A549 (cell line): ENCODE data around the gene CYP26C1.

Experiments used
- CBX2 ChIP-seq: fragments of 200-600 bp; sonication (generic); IDR thresholded peaks from 2 replicates; pipeline ENCODE4 v1.6.1; 2016; ENCODE audit warnings: low read depth, mild to moderate bottlenecking, borderline replicate concordance
- CTCF ChIP-seq: fragments of >200 bp; sonication (Bioruptor Twin); formaldehyde crosslinking; IDR thresholded peaks from 3 replicates; pipeline ENCODE4 v1.5.1; 2016
- HDAC2 ChIP-seq: fragments of 200-600 bp; sonication (generic); IDR thresholded peaks from 2 replicates; pipeline ENCODE4 v1.6.1; 2016
- HEYL ChIP-seq: fragments of 250-450 bp; sonication (Bioruptor Pico); IDR thresholded peaks from 2 replicates; pipeline ENCODE4 v1.8.0; 2021; ENCODE audit warnings: mild to moderate bottlenecking, moderate library complexity
- HMGXB4 ChIP-seq: fragments of 250-450 bp; sonication (Bioruptor Pico); IDR thresholded peaks from 2 replicates; pipeline ENCODE4 v1.5.0; 2021; ENCODE audit warnings: mild to moderate bottlenecking, moderate library complexity, borderline replicate concordance
- HOXA7 ChIP-seq: fragments of 250-450 bp; sonication (Bioruptor Pico); IDR thresholded peaks from 2 replicates; pipeline ENCODE4 v1.5.0; 2020; ENCODE audit warnings: mild to moderate bottlenecking, moderate library complexity
- NPAS2 ChIP-seq: fragments of 250-450 bp; sonication (Bioruptor Pico); IDR thresholded peaks from 2 replicates; pipeline ENCODE4 v1.8.0; 2022; ENCODE audit warnings: mild to moderate bottlenecking, moderate library complexity, borderline replicate concordance
- POLR2A ChIP-seq: IDR thresholded peaks from 2 replicates; pipeline ENCODE4 v1.6.1; 2012; ENCODE audit warnings: mild to moderate bottlenecking, low read length
- ZC3H11A ChIP-seq: fragments of 450-650 bp; IDR thresholded peaks from 2 replicates; pipeline ENCODE4 v1.6.1; 2014; ENCODE audit warnings: antibody characterized with exemption, mild to moderate bottlenecking
- TF ChIP-seq, protein P1 (sequence below): IDR thresholded peaks from 2 replicates; pipeline ENCODE4 v1.6.1; 2012

DNA sequence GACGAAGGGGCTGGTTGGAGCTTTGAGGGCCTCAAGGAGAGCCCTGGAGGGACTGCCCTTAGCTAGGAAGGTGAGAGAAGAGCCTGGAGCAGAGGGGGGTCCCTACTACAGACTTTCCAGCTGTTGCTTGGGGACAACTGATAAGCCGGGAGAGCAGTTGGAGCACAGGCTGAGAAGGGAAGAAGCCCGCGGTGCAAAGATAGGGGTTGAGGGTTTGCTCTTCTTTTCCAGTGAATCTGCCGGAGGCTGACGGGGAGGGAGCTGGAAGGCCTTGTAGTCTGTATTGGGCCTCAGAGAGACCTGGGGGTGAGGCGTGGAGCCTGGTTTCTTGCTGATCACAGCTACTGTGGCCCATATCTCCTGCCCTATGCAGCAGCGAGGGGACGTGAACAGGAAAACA is 36.8 kb downstream of the CYP26C1 start:
- TF ChIP-seq, protein P1, sequence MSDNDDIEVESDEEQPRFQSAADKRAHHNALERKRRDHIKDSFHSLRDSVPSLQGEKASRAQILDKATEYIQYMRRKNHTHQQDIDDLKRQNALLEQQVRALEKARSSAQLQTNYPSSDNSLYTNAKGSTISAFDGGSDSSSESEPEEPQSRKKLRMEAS = no peak
- TF ChIP-seq POLR2A = no peak
- no peak for TF ChIP-seq NPAS2
- no peak for TF ChIP-seq ZC3H11A
- no peak for TF ChIP-seq CTCF
- TF ChIP-seq HDAC2 = no peak
- TF ChIP-seq HOXA7 (CRISPR knock-in tag) = no peak
- no peak for TF ChIP-seq HMGXB4 (CRISPR knock-in tag)
- TF ChIP-seq HEYL (CRISPR knock-in tag) = no peak
- TF ChIP-seq CBX2 = no peak
